K562 (cell line): Measurements from ENCODE around the gene CPTP. TPM values are rescaled to one million over a fixed set of nuclear protein-coding genes. Genes with fewer than 3 reads are reported as not detected.

Source experiments
- ATAC-seq: fragments of 200-7000 bp; cut with Tn5 transposase; 3 replicates; pipeline ENCODE4 v1.9.1; 2020; ENCODE audit warnings: moderate library complexity
- BruUV-seq: library from RNA; stranded (reverse); fragments of 400-500 nt; replicated peaks from 2 replicates; lab custom pipeline; 2021; lab: Mats Ljungman, UMichigan
- CTCF ChIA-PET: fragments of 300-600 bp; formaldehyde crosslinking; extraction: SDS; loops from one replicate; lab custom pipeline; 2021; ENCODE audit warnings: low intra/inter-chr PET ratio; lab: Yijun Ruan, JAX
- POLR2A ChIA-PET: fragments of 300-600, 350-650 bp; sonication (Branson Sonifier 250); formaldehyde crosslinking; extraction: SDS; loops from one replicate; lab custom pipeline; 2021; ENCODE audit warnings: antibody characterized with exemption, inconsistent platforms; lab: Yijun Ruan, JAX
- DNase-seq, 4 experiments: peaks; one replicate each; pipeline versions ENCODE4 v3.0.0 to v3.0.0-alpha.2; 2011 to 2018; ENCODE audit warnings: low spot score in 3 of 4, mixed read lengths in 3 of 4; ENCODE audit errors: extremely low read depth in 1 of 4
- FAIRE-seq: peaks from 2 replicates; lab custom pipeline; 2011; peaks lifted over from hg19 to GRCh38; lab: Jason Lieb, UNC
- H2AFZ ChIP-seq: 2 replicates; pipeline ENCODE4 v1.6.0; 2011; ENCODE audit warnings: low read depth, low read length, control low read depth, inconsistent platforms
- H3K27ac ChIP-seq: fragments of 200-600 bp; 3 replicates; pipeline ENCODE4 v1.8.0; 2011; ENCODE audit warnings: low read depth, mild to moderate bottlenecking, control low read depth, inconsistent platforms, low read length, moderate library complexity, mixed read lengths; ENCODE audit errors: extremely low read depth
- H3K27me3 ChIP-seq, 2 experiments: fragments of 300-600 bp in 1 of 2; 2 replicates in 1 of 2; 3 replicates in 1 of 2; pipeline versions ENCODE4 v1.6.0 to v1.8.0; 2011; ENCODE audit warnings: inconsistent platforms in 2 of 2, low read length in 2 of 2, mild to moderate bottlenecking in 1 of 2, mixed read lengths in 1 of 2, moderate library complexity in 1 of 2; ENCODE audit not compliant: control insufficient read depth in 2 of 2, insufficient read depth in 2 of 2
- H3K36me3 ChIP-seq: fragments of 300-600 bp; 3 replicates; pipeline ENCODE4 v1.8.0; 2011; ENCODE audit warnings: mild to moderate bottlenecking, low read length, inconsistent platforms; ENCODE audit not compliant: control insufficient read depth, insufficient read depth
- H3K4me1 ChIP-seq, 2 experiments: fragments of 200-600 bp in 1 of 2; replicated peaks in 1 of 2; 2 replicates in 1 of 2; 3 replicates in 1 of 2; pipeline versions ENCODE4 v1.5.1 to v1.8.0; 2011; ENCODE audit warnings: inconsistent platforms in 2 of 2, low read length in 2 of 2, mild to moderate bottlenecking in 1 of 2, mixed read lengths in 1 of 2, moderate library complexity in 1 of 2; ENCODE audit not compliant: control insufficient read depth in 2 of 2, insufficient read depth in 2 of 2
- H3K4me2 ChIP-seq: 2 replicates; pipeline ENCODE4 v1.6.1; 2011; ENCODE audit warnings: low read length, control low read depth, inconsistent platforms, mixed read lengths; ENCODE audit not compliant: insufficient read depth
- H3K4me3 ChIP-seq: fragments of 200-600 bp; sonication (generic), shearing (Covaris generic); 2 replicates; pipeline ENCODE4 v1.5.1; 2016; ENCODE audit warnings: control low read depth, inconsistent platforms
- H3K79me2 ChIP-seq: fragments of 200-600 bp; 3 replicates; pipeline ENCODE4 v1.8.0; 2011; ENCODE audit warnings: low read length, inconsistent platforms; ENCODE audit not compliant: control insufficient read depth, insufficient read depth
- H3K9ac ChIP-seq, 2 experiments: 2 replicates each; pipeline versions ENCODE4 v1.6.0 to v1.6.1; 2011; ENCODE audit warnings: low read depth in 2 of 2, low read length in 2 of 2, control low read depth in 1 of 2, inconsistent platforms in 1 of 2, mild to moderate bottlenecking in 1 of 2, mixed read lengths in 1 of 2; ENCODE audit not compliant: insufficient read depth in 1 of 2
- H3K9me1 ChIP-seq: one replicate; pipeline ENCODE4 v1.6.0; 2011; ENCODE audit warnings: inconsistent platforms, mild to moderate bottlenecking, low read length, moderate library complexity; ENCODE audit not compliant: control insufficient read depth, insufficient read depth
- H3K9me3 ChIP-seq: replicated peaks from 2 replicates; pipeline ENCODE4 v1.5.1; 2011; ENCODE audit warnings: low read depth, low read length, inconsistent platforms; ENCODE audit not compliant: control insufficient read depth, insufficient read depth
- H4K20me1 ChIP-seq: replicated peaks from 2 replicates; pipeline ENCODE4 v1.6.1; 2011; ENCODE audit warnings: low read length, inconsistent platforms, mixed read lengths; ENCODE audit not compliant: control insufficient read depth, insufficient read depth
- JUN ChIP-seq, 2 experiments: sonication (generic) in 1 of 2; formaldehyde crosslinking in 1 of 2; IDR thresholded peaks; 2 replicates each; pipeline versions ENCODE4 v1.6.1 to v1.8.0; 2012 to 2022; ENCODE audit warnings: borderline replicate concordance in 2 of 2, mild to moderate bottlenecking in 2 of 2, improper control_type of control experiment in 1 of 2, low read depth in 1 of 2, low read length in 1 of 2, missing genetic modification reagents in 1 of 2
- WGBS: fragments of 100-300 bp; shearing (Covaris generic); methylation state at CpG from one replicate; pipeline ENCODE4 v1.1.6; 2016; ENCODE audit warnings: low coverage, mixed read lengths; ENCODE audit not compliant: insufficient coverage; ENCODE audit errors: missing lambda C conversion rate; 5-methylcytosine and 5-hydroxymethylcytosine counted together
- in situ Hi-C: fragments of 300-500 bp; cut with MboI; formaldehyde crosslinking; loops from 4 replicates; pipeline ENCODE4 v1.15.0; 2018; ENCODE audit warnings: inconsistent platforms, mixed read lengths
- intact Hi-C: fragments of 100-400 bp; cut with micrococcal nuclease; formaldehyde crosslinking; loops from 2 replicates; pipeline ENCODE4 v1.14.2; 2022
- polyA plus RNA-seq, 8 experiments: library from polyadenylated mRNA; depleted of rRNA in 4 of 8; stranded (reverse) in 5 of 8; unstranded in 3 of 8; fragments of >200 nt; fragmentation: Nextera tagmentation in 2 of 8; fragmentation: Illumina TruSeq in 1 of 8; extraction: Ambion mirVana in 2 of 8; extraction: Trizol in 1 of 8; gene quantifications; 2 replicates each; pipeline versions ENCODE4 v1.2.1 to v1.2.3, GENCODE V29; 2011 to 2014; ENCODE audit warnings: inconsistent platforms in 1 of 8, missing spikeins in 1 of 8
- total RNA-seq, 7 experiments: library from RNA; depleted of rRNA in 6 of 7; stranded (reverse); fragments of >200 nt in 6 of 7; fragmentation: Illumina TruSeq in 2 of 7; extraction: Trizol in 2 of 7; gene quantifications; 2 replicates each; pipeline versions ENCODE4 v1.2.1 to v1.2.3, GENCODE V29; 2011 to 2021; ENCODE audit warnings: low replicate concordance in 1 of 7

Gene CPTP
- total and polyA plus RNA-seq, 9 of the 15 experiments (the other 6 are each of a cell fraction or from before 2014, with no cell fraction given) = 0.11 to 25.8 (median 3.5) TPM

DNA sequence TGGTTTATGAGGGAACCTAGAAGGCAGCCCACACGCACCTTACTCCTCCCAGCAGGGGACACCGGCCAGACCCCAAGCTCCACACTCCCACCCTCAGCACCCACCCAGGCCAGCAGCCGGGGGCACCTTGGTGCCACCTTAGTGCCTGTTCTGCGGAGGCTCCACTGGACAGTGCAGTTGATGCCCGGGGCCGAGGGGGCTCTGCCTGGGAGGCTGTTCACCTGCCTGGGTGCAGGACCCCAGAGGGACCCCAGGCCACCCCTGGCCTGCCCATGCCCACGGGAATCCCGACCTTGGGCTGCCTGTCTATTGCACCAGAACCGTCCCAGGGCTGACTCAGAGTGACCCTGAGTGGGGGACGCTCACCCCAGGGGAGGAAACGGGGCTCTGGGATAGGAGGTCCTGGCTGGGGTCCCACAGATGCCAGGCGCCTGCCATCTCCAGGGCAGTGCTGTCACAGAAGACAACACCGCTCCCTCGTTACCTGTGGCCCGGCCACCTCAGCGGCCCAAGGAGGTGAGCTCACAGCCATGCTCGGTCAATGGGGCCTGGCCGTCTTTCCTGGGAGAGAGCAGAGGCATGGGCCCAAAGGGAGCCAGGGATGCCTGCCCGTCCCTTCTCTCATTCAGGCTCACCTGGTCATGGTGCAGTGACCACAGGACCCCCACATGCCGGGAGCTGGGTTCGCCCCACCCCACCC is 43.7 kb upstream of the CPTP start:
- no peaks in the 10 kb centered on the region for H3K9me3 ChIP-seq
- DNase-seq = no peak
- H3K4me3 ChIP-seq = no peak overlapping the region
- no peaks in the 10 kb centered on the region for H3K79me2 ChIP-seq
- POLR2A ChIA-PET = interaction anchor here (1.4 kb wide), 1 partner anchor 11 kb away, joined by 5 read pairs; no protein-coding TSS in a partner anchor
- 41% methylated on average over 21 of the region's 21 CpGs for WGBS
- no peak overlapping the region for H3K27ac ChIP-seq
- no peaks in the 10 kb centered on the region for H4K20me1 ChIP-seq
- no peak for ATAC-seq
- TF ChIP-seq JUN (IDR thresholded peaks at IDR 0.05; ENCODE audit: borderline replicate concordance, low read depth, low read length) (no peak), JUN (CRISPR knock-in tag; IDR thresholded peaks at IDR 0.05; ENCODE audit: borderline replicate concordance) (no peak)
- TF ChIP-seq, all 486 proteins: peak for 0
- CTCF ChIA-PET = no interaction called here
- in situ Hi-C loops (no loop called here), intact Hi-C loops (no loop called here)
- Histone ChIP-seq H3K27me3 (peaks cover 0 to 4% of the 10 kb centered on the region in 2 experiments; a peak in 2 of 5 replicates), H3K9me1 (peaks cover 3% of the 10 kb centered on the region), H3K9ac (no peak overlapping the region), H3K36me3 (no peaks in the 10 kb centered on the region), H3K4me1 (peaks cover 0 to 44% of the 10 kb centered on the region in 2 experiments; a peak in 3 of 5 replicates), H2AFZ (no peak overlapping the region), H3K4me2 (no peak overlapping the region)
- no peak for FAIRE-seq
- BruUV-seq = no TSS peak
